HCT116 (cell line): Measurements from ENCODE around the gene CA5B. TPM values are rescaled to one million over a fixed set of nuclear protein-coding genes. Genes with fewer than 3 reads are reported as not detected.
"Not testable (repeated sequence)": the region's sequence is repeated elsewhere in the genome, so short reads cannot be mapped to it uniquely, and the experiment has no call there.

ENCODE experiments used
- ATAC-seq: fragments of 200-7000 bp; cut with Tn5 transposase; 2 replicates; pipeline ENCODE4 v1.9.1; 2020; ENCODE audit warnings: mild to moderate bottlenecking, moderate library complexity
- BruUV-seq: library from RNA; stranded (reverse); fragments of 400-500 nt; replicated peaks from 2 replicates; lab custom pipeline; 2021; lab: Mats Ljungman, UMichigan
- CTCF ChIA-PET: fragments of 300-600 bp; sonication (Branson Sonifier 250); formaldehyde crosslinking; loops from one replicate; lab custom pipeline; 2021; ENCODE audit warnings: antibody characterized with exemption; lab: Charles Lee
- POLR2A ChIA-PET: fragments of 300-600, 350-600 bp; sonication (Branson Sonifier 250); formaldehyde crosslinking; loops from one replicate; lab custom pipeline; 2021; ENCODE audit warnings: antibody characterized with exemption; lab: Charles Lee
- RAD21 ChIA-PET, 2 experiments: fragments of 300-600 bp; sonication (Branson Sonifier 250); formaldehyde crosslinking; loops; one replicate each; lab custom pipeline; 2023; ENCODE audit warnings: low total read pairs in 2 of 2; ENCODE audit not compliant: uncharacterized antibody in 2 of 2, unreplicated experiment in 2 of 2, low non-redundant PET in 1 of 2; lab: Charles Lee
- DNase-seq: peaks from one replicate; pipeline ENCODE4 v3.0.0-alpha.2; 2010; ENCODE audit warnings: low read depth, low spot score
- H2AFZ ChIP-seq: fragments of 200-600 bp; shearing (Covaris generic), sonication (generic); 2 replicates; pipeline ENCODE4 v1.6.1; 2017; ENCODE audit warnings: low read depth, mixed run types, mixed read lengths, antibody characterized with exemption, low read length; ENCODE audit not compliant: poor library complexity, severe bottlenecking
- H3K27ac ChIP-seq: 2 replicates; pipeline ENCODE4 v1.5.1; 2012; ENCODE audit warnings: low read depth, low read length
- H3K27me3 ChIP-seq: fragments of 200-600 bp; sonication (generic); 2 replicates; pipeline ENCODE4 v1.6.1; 2016; ENCODE audit warnings: mixed run types, low read length, mixed read lengths; ENCODE audit not compliant: insufficient read depth
- H3K36me3 ChIP-seq, 2 experiments: fragments of 200-500 bp in 1 of 2; fragments of 200-600 bp in 1 of 2; sonication (Bioruptor generic) in 1 of 2; sonication (generic) in 1 of 2; 2 replicates each; pipeline versions ENCODE4 v1.5.1 to v1.6.1; 2014 to 2016; ENCODE audit warnings: low read length in 2 of 2, inconsistent platforms in 1 of 2, mixed read lengths in 1 of 2, mixed run types in 1 of 2; ENCODE audit not compliant: insufficient read depth in 2 of 2, control insufficient read depth in 1 of 2
- H3K4me1 ChIP-seq, 2 experiments: fragments of 200-600 bp in 1 of 2; sonication (generic) in 1 of 2; 2 replicates each; pipeline versions ENCODE4 v1.5.1 to v1.6.1; 2012 to 2017; ENCODE audit warnings: low read length in 2 of 2, inconsistent platforms in 1 of 2, mild to moderate bottlenecking in 1 of 2, mixed read lengths in 1 of 2, mixed run types in 1 of 2, moderate library complexity in 1 of 2; ENCODE audit not compliant: insufficient read depth in 2 of 2, control insufficient read depth in 1 of 2
- H3K4me2 ChIP-seq: fragments of 200-600 bp; sonication (generic); 2 replicates; pipeline ENCODE4 v1.6.1; 2017; ENCODE audit warnings: mixed run types, low read length, mixed read lengths
- H3K4me3 ChIP-seq, 2 experiments: fragments of 200-600 bp in 1 of 2; sonication (generic) in 1 of 2; replicated peaks in 1 of 2; 2 replicates each; pipeline ENCODE4 v1.5.1; 2011 to 2016; ENCODE audit warnings: low read length in 2 of 2, control low read depth in 1 of 2, low read depth in 1 of 2, mild to moderate bottlenecking in 1 of 2, mixed read lengths in 1 of 2, mixed run types in 1 of 2
- H3K79me2 ChIP-seq: fragments of 200-600 bp; sonication (generic); 2 replicates; pipeline ENCODE4 v1.6.1; 2017; ENCODE audit warnings: mild to moderate bottlenecking, mixed run types, low read length, moderate library complexity, mixed read lengths; ENCODE audit not compliant: insufficient read depth
- H3K9ac ChIP-seq: fragments of 200-600 bp; sonication (generic); 2 replicates; pipeline ENCODE4 v1.6.1; 2016; ENCODE audit warnings: low read length, mixed read lengths
- H3K9me2 ChIP-seq: fragments of 200-600 bp; sonication (generic), shearing (Covaris generic); 2 replicates; pipeline ENCODE4 v1.6.1; 2017; ENCODE audit warnings: mixed run types, mild to moderate bottlenecking, moderate library complexity; ENCODE audit not compliant: insufficient read depth
- H3K9me3 ChIP-seq, 2 experiments: fragments of 200-500 bp in 1 of 2; fragments of 200-600 bp in 1 of 2; sonication (Bioruptor generic) in 1 of 2; sonication (generic) in 1 of 2; 2 replicates each; pipeline ENCODE4 v1.6.1; 2014 to 2017; ENCODE audit warnings: low read length in 2 of 2, mixed read lengths in 2 of 2, inconsistent platforms in 1 of 2, low read depth in 1 of 2, mild to moderate bottlenecking in 1 of 2, mixed run types in 1 of 2, moderate library complexity in 1 of 2; ENCODE audit not compliant: control insufficient read depth in 1 of 2, insufficient read depth in 1 of 2
- H4K20me1 ChIP-seq: fragments of 200-600 bp; sonication (generic), shearing (Covaris generic); 2 replicates; pipeline ENCODE4 v1.6.1; 2017; ENCODE audit warnings: mixed run types, mild to moderate bottlenecking, moderate library complexity; ENCODE audit not compliant: insufficient read depth
- CTCF ChIP-seq, 3 experiments: fragments of 200-600 bp in 1 of 3; sonication (generic) in 1 of 3; IDR thresholded peaks in 2 of 3; conservative IDR thresholded peaks in 1 of 3; 2 replicates each; pipeline ENCODE4 v1.5.1; 2012 to 2017; ENCODE audit warnings: low read depth in 2 of 3, low read length in 2 of 3, antibody characterized with exemption in 1 of 3, borderline replicate concordance in 1 of 3, control low read depth in 1 of 3, mild to moderate bottlenecking in 1 of 3, mixed read lengths in 1 of 3, mixed run types in 1 of 3, moderate library complexity in 1 of 3; ENCODE audit not compliant: insufficient read depth in 1 of 3
- ELF1 ChIP-seq: IDR thresholded peaks from 2 replicates; pipeline ENCODE4 v1.6.1; 2012; ENCODE audit warnings: low read depth, borderline replicate concordance
- JUND ChIP-seq: IDR thresholded peaks from 2 replicates; pipeline ENCODE4 v1.6.1; 2012
- MAX ChIP-seq: IDR thresholded peaks from 2 replicates; pipeline ENCODE4 v1.6.1; 2012
- POLR2A ChIP-seq: IDR thresholded peaks from 2 replicates; pipeline ENCODE4 v1.7.0; 2011; ENCODE audit warnings: borderline replicate concordance; ENCODE audit not compliant: insufficient read depth, insufficient read length; ENCODE audit errors: extremely low read depth
- REST ChIP-seq: IDR thresholded peaks from 2 replicates; pipeline ENCODE4 v1.6.1; 2012; ENCODE audit warnings: low read depth
- SIN3A ChIP-seq: IDR thresholded peaks from 2 replicates; pipeline ENCODE4 v1.6.1; 2012; ENCODE audit warnings: low read depth
- SP1 ChIP-seq: IDR thresholded peaks from 2 replicates; pipeline ENCODE4 v1.6.1; 2012; ENCODE audit warnings: low read depth
- TCF7L2 ChIP-seq: IDR thresholded peaks from 2 replicates; pipeline ENCODE4 v1.7.0; 2011; ENCODE audit warnings: borderline replicate concordance, inconsistent platforms; ENCODE audit not compliant: insufficient read depth, insufficient read length; ENCODE audit errors: extremely low read depth
- YY1 ChIP-seq: IDR thresholded peaks from 2 replicates; pipeline ENCODE4 v1.6.1; 2011; ENCODE audit warnings: low read length, low read depth, moderate library complexity, mild to moderate bottlenecking; ENCODE audit not compliant: insufficient replicate concordance; ENCODE audit errors: extremely low read depth
- ZBTB33 ChIP-seq: IDR thresholded peaks from 2 replicates; pipeline ENCODE4 v1.6.1; 2011; ENCODE audit warnings: mild to moderate bottlenecking, low read length, moderate library complexity; ENCODE audit not compliant: insufficient replicate concordance; ENCODE audit errors: extremely low read depth
- intact Hi-C: fragments of 100-400 bp; cut with micrococcal nuclease; formaldehyde crosslinking; loops from 2 replicates; pipeline ENCODE4 v1.10.0; 2022
- total RNA-seq: library from RNA; stranded (reverse); gene quantifications from one replicate; pipeline ENCODE4 v1.2.1, GENCODE V29; 2021; ENCODE audit not compliant: unreplicated experiment

Gene CA5B
- total RNA-seq, 1 experiment from 2014 or later = 5.5 TPM

- Histone ChIP-seq H2AFZ (no peak overlapping the region), H3K27me3 (no peaks in the 10 kb centered on the region), H4K20me1 (no peaks in the 10 kb centered on the region), H3K9ac (no peak overlapping the region), H3K4me3 (no peak overlapping the region), H3K9me2 (no peaks in the 10 kb centered on the region), H3K36me3 (no peaks in the 10 kb centered on the region), H3K4me1 (no peaks in the 10 kb centered on the region), H3K4me2 (no peak overlapping the region), H3K27ac (no peak overlapping the region), H3K9me3 (no peaks in the 10 kb centered on the region), H3K79me2 (no peaks in the 10 kb centered on the region)
- ATAC-seq = no peak
- POLR2A ChIA-PET = no interaction called here
- intact Hi-C loops = no loop called here
- RAD21 ChIA-PET = no interaction called here
- CTCF ChIA-PET = no interaction called here
- no TSS peak for BruUV-seq
- DNase-seq = no peak
- TF ChIP-seq SIN3A (no peak), CTCF (IDR thresholded peaks at IDR 0.05 in 2 of 3, conservative IDR thresholded peaks at IDR 0.05 in 1 of 3; ENCODE audit: borderline replicate concordance in 1 of 3, insufficient read depth in 1 of 3, low read depth in 2 of 3, low read length in 2 of 3) (no peak), REST (no peak), ZBTB33 (no peak), TCF7L2 (no peak), MAX (no peak), ELF1 (no peak), YY1 (no peak), JUND (no peak), SP1 (no peak), POLR2A (no peak)
These were observed 35.3 kb upstream of the CA5B start for GRCh38 chrX:15702488-15703371.

GRCh38 chrX:15703809-15704208 lies 34.3 kb upstream of the CA5B start:
- H3K4me2 ChIP-seq, H4K20me1 ChIP-seq, BruUV-seq, H3K4me3 ChIP-seq, H2AFZ ChIP-seq, H3K27me3 ChIP-seq, H3K79me2 ChIP-seq, H3K36me3 ChIP-seq, DNase-seq, intact Hi-C loops, H3K9me2 ChIP-seq, RAD21 ChIA-PET, H3K4me1 ChIP-seq, CTCF ChIA-PET, POLR2A ChIA-PET, H3K27ac ChIP-seq, H3K9me3 ChIP-seq, H3K9ac ChIP-seq: not testable (repeated sequence)
- ATAC-seq = peak; percentile 70; the same call in 1 of the 2 replicates
